GM12878 (cell line): ENCODE measurements around the gene PHF10.

Experiments used
- CREB1 ChIP-seq: IDR thresholded peaks from 2 replicates; pipeline ENCODE4 v1.6.1; 2012; ENCODE audit warnings: low read depth, mild to moderate bottlenecking, inconsistent platforms
- E4F1 ChIP-seq: fragments of 450-650 bp; IDR thresholded peaks from 2 replicates; pipeline ENCODE4 v1.6.1; 2018; ENCODE audit warnings: borderline replicate concordance, mild to moderate bottlenecking; ENCODE audit not compliant: partially characterized antibody
- EP300 ChIP-seq, 2 experiments: fragments of 150-350 bp in 1 of 2; IDR thresholded peaks; 2 replicates each; pipeline ENCODE4 v1.6.1; 2011 to 2012; ENCODE audit warnings: low read depth in 2 of 2, low read length in 2 of 2, borderline replicate concordance in 1 of 2, improper control_type of control experiment in 1 of 2, inconsistent platforms in 1 of 2; ENCODE audit not compliant: control insufficient read depth in 1 of 2
- EZH2 ChIP-seq: IDR thresholded peaks from 2 replicates; pipeline ENCODE4 v1.6.1; 2012; ENCODE audit warnings: low read depth, mild to moderate bottlenecking, control low read depth, inconsistent platforms, low read length, borderline replicate concordance; ENCODE audit not compliant: control insufficient read depth
- GABPA ChIP-seq: IDR thresholded peaks from 2 replicates; pipeline ENCODE4 v1.6.1; 2014; ENCODE audit warnings: antibody characterized with exemption, low read depth, mild to moderate bottlenecking, inconsistent platforms
- MYC ChIP-seq: IDR thresholded peaks from 2 replicates; pipeline ENCODE4 v1.6.1; 2011; ENCODE audit warnings: mild to moderate bottlenecking, low read length, moderate library complexity, inconsistent platforms; ENCODE audit not compliant: insufficient read depth, insufficient replicate concordance, insufficient read length, severe bottlenecking
- NBN ChIP-seq: fragments of 450-650 bp; IDR thresholded peaks from 2 replicates; pipeline ENCODE4 v1.6.1; 2016
- NR2F1 ChIP-seq: fragments of 450-650 bp; conservative IDR thresholded peaks from 2 replicates; pipeline ENCODE4 v1.6.1; 2017; ENCODE audit warnings: mild to moderate bottlenecking
- POLR2A ChIP-seq: IDR thresholded peaks from 2 replicates; pipeline ENCODE4 v1.6.1; 2011; ENCODE audit warnings: low read depth, mild to moderate bottlenecking, low read length
- POLR2AphosphoS5 ChIP-seq: IDR thresholded peaks from 2 replicates; pipeline ENCODE4 v1.6.1; 2011; ENCODE audit warnings: mild to moderate bottlenecking, low read length, inconsistent platforms
- REST ChIP-seq: IDR thresholded peaks from 2 replicates; pipeline ENCODE4 v1.6.1; 2012; ENCODE audit warnings: mild to moderate bottlenecking, low read depth, low read length
- SREBF2 ChIP-seq: IDR thresholded peaks from 2 replicates; pipeline ENCODE4 v1.6.1; 2012; ENCODE audit warnings: mild to moderate bottlenecking, low read length
- TF ChIP-seq, protein P1 (sequence below): fragments of 450-650 bp; formaldehyde crosslinking; IDR thresholded peaks from 2 replicates; pipeline ENCODE4 v1.4.0; 2020; ENCODE audit warnings: mild to moderate bottlenecking, moderate library complexity
- TF ChIP-seq, protein P2 (sequence below), 3 experiments: IDR thresholded peaks in 2 of 3; conservative IDR thresholded peaks in 1 of 3; 2 replicates each; pipeline ENCODE4 v1.5.1; 2011; ENCODE audit warnings: low read depth in 3 of 3, low read length in 3 of 3, mild to moderate bottlenecking in 3 of 3, control low read depth in 2 of 3, moderate library complexity in 2 of 3, inconsistent platforms in 1 of 3, mixed read lengths in 1 of 3; ENCODE audit not compliant: control insufficient read depth in 2 of 3, insufficient read depth in 1 of 3; ENCODE audit errors: extremely low read depth in 1 of 3

DNA sequence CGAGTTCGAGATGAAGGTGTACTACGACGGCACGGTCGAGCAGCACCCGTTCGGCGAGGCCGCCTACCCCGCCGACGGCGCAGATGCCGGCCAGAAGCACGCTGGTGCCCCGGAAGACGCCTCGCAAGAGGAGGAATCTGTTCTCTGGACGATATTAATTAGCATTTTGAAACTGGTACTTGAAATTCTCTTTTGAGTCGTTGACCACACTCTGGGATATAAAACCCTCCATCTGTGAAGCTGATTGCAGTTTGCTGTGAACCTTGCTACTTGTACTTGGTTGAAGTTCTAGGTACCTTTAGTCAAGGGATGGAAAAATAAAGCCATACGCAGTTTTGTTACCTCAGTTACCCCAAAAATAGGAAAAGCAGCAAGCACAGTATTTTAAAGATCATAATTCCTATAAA, 21.5 kb downstream of the PHF10 start:
- TF ChIP-seq MYC (no peak), CREB1 (no peak), NBN (no peak), EP300 (IDR thresholded peaks at IDR 0.05; ENCODE audit: borderline replicate concordance in 1 of 2, control insufficient read depth in 1 of 2, low read depth in 2 of 2, low read length in 2 of 2) (no peak), POLR2A (no peak), GABPA (no peak), SREBF2 (no peak), E4F1 (no peak), REST (no peak), EZH2 (no peak), NR2F1 (no peak), POLR2AphosphoS5 (no peak)
- TF ChIP-seq, protein P1, sequence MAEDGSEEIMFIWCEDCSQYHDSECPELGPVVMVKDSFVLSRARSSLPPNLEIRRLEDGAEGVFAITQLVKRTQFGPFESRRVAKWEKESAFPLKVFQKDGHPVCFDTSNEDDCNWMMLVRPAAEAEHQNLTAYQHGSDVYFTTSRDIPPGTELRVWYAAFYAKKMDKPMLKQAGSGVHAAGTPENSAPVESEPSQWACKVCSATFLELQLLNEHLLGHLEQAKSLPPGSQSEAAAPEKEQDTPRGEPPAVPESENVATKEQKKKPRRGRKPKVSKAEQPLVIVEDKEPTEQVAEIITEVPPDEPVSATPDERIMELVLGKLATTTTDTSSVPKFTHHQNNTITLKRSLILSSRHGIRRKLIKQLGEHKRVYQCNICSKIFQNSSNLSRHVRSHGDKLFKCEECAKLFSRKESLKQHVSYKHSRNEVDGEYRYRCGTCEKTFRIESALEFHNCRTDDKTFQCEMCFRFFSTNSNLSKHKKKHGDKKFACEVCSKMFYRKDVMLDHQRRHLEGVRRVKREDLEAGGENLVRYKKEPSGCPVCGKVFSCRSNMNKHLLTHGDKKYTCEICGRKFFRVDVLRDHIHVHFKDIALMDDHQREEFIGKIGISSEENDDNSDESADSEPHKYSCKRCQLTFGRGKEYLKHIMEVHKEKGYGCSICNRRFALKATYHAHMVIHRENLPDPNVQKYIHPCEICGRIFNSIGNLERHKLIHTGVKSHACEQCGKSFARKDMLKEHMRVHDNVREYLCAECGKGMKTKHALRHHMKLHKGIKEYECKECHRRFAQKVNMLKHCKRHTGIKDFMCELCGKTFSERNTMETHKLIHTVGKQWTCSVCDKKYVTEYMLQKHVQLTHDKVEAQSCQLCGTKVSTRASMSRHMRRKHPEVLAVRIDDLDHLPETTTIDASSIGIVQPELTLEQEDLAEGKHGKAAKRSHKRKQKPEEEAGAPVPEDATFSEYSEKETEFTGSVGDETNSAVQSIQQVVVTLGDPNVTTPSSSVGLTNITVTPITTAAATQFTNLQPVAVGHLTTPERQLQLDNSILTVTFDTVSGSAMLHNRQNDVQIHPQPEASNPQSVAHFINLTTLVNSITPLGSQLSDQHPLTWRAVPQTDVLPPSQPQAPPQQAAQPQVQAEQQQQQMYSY (CRISPR knock-in tag) = no peak
- TF ChIP-seq, protein P2, sequence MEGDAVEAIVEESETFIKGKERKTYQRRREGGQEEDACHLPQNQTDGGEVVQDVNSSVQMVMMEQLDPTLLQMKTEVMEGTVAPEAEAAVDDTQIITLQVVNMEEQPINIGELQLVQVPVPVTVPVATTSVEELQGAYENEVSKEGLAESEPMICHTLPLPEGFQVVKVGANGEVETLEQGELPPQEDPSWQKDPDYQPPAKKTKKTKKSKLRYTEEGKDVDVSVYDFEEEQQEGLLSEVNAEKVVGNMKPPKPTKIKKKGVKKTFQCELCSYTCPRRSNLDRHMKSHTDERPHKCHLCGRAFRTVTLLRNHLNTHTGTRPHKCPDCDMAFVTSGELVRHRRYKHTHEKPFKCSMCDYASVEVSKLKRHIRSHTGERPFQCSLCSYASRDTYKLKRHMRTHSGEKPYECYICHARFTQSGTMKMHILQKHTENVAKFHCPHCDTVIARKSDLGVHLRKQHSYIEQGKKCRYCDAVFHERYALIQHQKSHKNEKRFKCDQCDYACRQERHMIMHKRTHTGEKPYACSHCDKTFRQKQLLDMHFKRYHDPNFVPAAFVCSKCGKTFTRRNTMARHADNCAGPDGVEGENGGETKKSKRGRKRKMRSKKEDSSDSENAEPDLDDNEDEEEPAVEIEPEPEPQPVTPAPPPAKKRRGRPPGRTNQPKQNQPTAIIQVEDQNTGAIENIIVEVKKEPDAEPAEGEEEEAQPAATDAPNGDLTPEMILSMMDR (IDR thresholded peaks at IDR 0.05 in 2 of 3, conservative IDR thresholded peaks at IDR 0.05 in 1 of 3; ENCODE audit: control insufficient read depth in 2 of 3, extremely low read depth in 1 of 3, insufficient read depth in 1 of 3, low read depth in 3 of 3, low read length in 3 of 3) = no peak
